Mucosa of rectum (tissue), 2 donors: ENCODE results near the gene CTIF.

ENCODE experiments used
- H3K27ac ChIP-seq, 2 donors: one replicate each; pipeline ENCODE4 v1.7.0; 2013; ENCODE audit warnings: inconsistent platforms in 2 of 2, low read depth in 2 of 2, low read length in 2 of 2
- H3K27me3 ChIP-seq, 2 donors: one replicate each; pipeline ENCODE4 v1.7.0; 2013; ENCODE audit warnings: low read length in 2 of 2; ENCODE audit not compliant: control insufficient read depth in 2 of 2, insufficient read depth in 2 of 2
- H3K36me3 ChIP-seq, 2 donors: one replicate each; pipeline ENCODE4 v1.7.0; 2013; ENCODE audit warnings: low read length in 2 of 2; ENCODE audit not compliant: control insufficient read depth in 2 of 2, insufficient read depth in 2 of 2
- H3K4me1 ChIP-seq, 2 donors: one replicate each; pipeline ENCODE4 v1.7.0; 2013; ENCODE audit warnings: low read length in 2 of 2, mild to moderate bottlenecking in 1 of 2; ENCODE audit not compliant: control insufficient read depth in 2 of 2, insufficient read depth in 2 of 2
- H3K4me3 ChIP-seq, 2 donors: one replicate each; pipeline ENCODE4 v1.7.0; 2013; ENCODE audit warnings: low read length in 2 of 2
- H3K9ac ChIP-seq, 2 donors: one replicate each; pipeline ENCODE4 v1.7.0; 2013; ENCODE audit warnings: low read length in 2 of 2, low read depth in 1 of 2, mild to moderate bottlenecking in 1 of 2
- H3K9me3 ChIP-seq, 2 donors: one replicate each; pipeline ENCODE4 v1.7.0; 2013; ENCODE audit warnings: low read length in 2 of 2; ENCODE audit not compliant: control insufficient read depth in 2 of 2
- donor health status: healthy.
- donor health status: Normal muscosa, but diverticular disease.

CTIF gene

GRCh38 chr18:48892146-48892855 lies 353.5 kb downstream of the CTIF start:
- Histone ChIP-seq H3K36me3 (no peaks in the 10 kb centered on the region), H3K27me3 (no peaks in the 10 kb centered on the region), H3K27ac (no peak overlapping the region), H3K9me3 (no peaks in the 10 kb centered on the region), H3K4me3 (no peak overlapping the region), H3K9ac (no peak overlapping the region), H3K4me1 (peaks cover 3 to 9% of the 10 kb centered on the region in 2 donors)

GRCh38 chr18:48893061-48893607 lies 354.3 kb downstream of the CTIF start:
- Histone ChIP-seq H3K9ac (peak overlapping the region in 1 of 2 donors; percentile 50), H3K27ac (peak overlapping the region in 1 of 2 donors; percentile 44), H3K9me3 (no peaks in the 10 kb centered on the region), H3K4me3 (no peak overlapping the region), H3K4me1 (peaks cover 3 to 9% of the 10 kb centered on the region in 2 donors), H3K36me3 (no peaks in the 10 kb centered on the region), H3K27me3 (no peaks in the 10 kb centered on the region)

- Histone ChIP-seq H3K9ac (peak overlapping the region in 1 of 2 donors; percentile 50), H3K36me3 (no peaks in the 10 kb centered on the region)
Observed at GRCh38 chr18:48893608-48894600, 355.1 kb downstream of the CTIF start.

GRCh38 chr18:48894799-48895346 lies 356.0 kb downstream of the CTIF start:
- Histone ChIP-seq H3K27ac (no peak overlapping the region), H3K36me3 (no peaks in the 10 kb centered on the region), H3K4me1 (peaks cover 3 to 9% of the 10 kb centered on the region in 2 donors), H3K4me3 (no peak overlapping the region), H3K27me3 (no peaks in the 10 kb centered on the region), H3K9ac (no peak overlapping the region), H3K9me3 (no peaks in the 10 kb centered on the region)

More at GRCh38 chr18:48893608-48894600, 355.1 kb downstream of the CTIF start:
- H3K9me3 ChIP-seq = no peaks in the 10 kb centered on the region
- H3K27me3 ChIP-seq = no peaks in the 10 kb centered on the region
- H3K4me1 ChIP-seq = peaks cover 3 to 9% of the 10 kb centered on the region in 2 donors
- H3K4me3 ChIP-seq = no peak overlapping the region
- peak overlapping the region in 1 of 2 donors; percentile 44 for H3K27ac ChIP-seq

GRCh38 chr18:48896326-48896874 lies 357.6 kb downstream of the CTIF start:
- H3K9ac ChIP-seq = no peak overlapping the region
- H3K36me3 ChIP-seq = no peaks in the 10 kb centered on the region
- H3K4me3 ChIP-seq = no peak overlapping the region
- H3K9me3 ChIP-seq = no peaks in the 10 kb centered on the region
- no peaks in the 10 kb centered on the region for H3K27me3 ChIP-seq
- H3K27ac ChIP-seq = peak overlapping the region in 1 of 2 donors; percentile 38
- H3K4me1 ChIP-seq = peaks cover 3 to 9% of the 10 kb centered on the region in 2 donors

GRCh38 chr18:48896875-48897511 lies 358.2 kb downstream of the CTIF start:
- H3K4me1 ChIP-seq = peaks cover 8 to 10% of the 10 kb centered on the region in 2 donors
- no peak overlapping the region for H3K4me3 ChIP-seq
- H3K9me3 ChIP-seq = no peaks in the 10 kb centered on the region
- H3K27ac ChIP-seq = peak overlapping the region in 1 of 2 donors; percentile 38
- H3K27me3 ChIP-seq = no peaks in the 10 kb centered on the region
- no peak overlapping the region for H3K9ac ChIP-seq
- no peaks in the 10 kb centered on the region for H3K36me3 ChIP-seq

- Histone ChIP-seq H3K27me3 (no peaks in the 10 kb centered on the region), H3K27ac (peak overlapping the region in 1 of 2 donors; percentile 23), H3K36me3 (no peaks in the 10 kb centered on the region), H3K4me1 (peaks cover 9 to 14% of the 10 kb centered on the region in 2 donors), H3K4me3 (no peak overlapping the region), H3K9me3 (no peaks in the 10 kb centered on the region), H3K9ac (no peak overlapping the region)
Observed at GRCh38 chr18:48897531-48897930, 358.7 kb downstream of the CTIF start.

GRCh38 chr18:48898521-48898920 lies 359.7 kb downstream of the CTIF start:
- Histone ChIP-seq H3K9me3 (no peaks in the 10 kb centered on the region), H3K9ac (no peak overlapping the region), H3K27me3 (no peaks in the 10 kb centered on the region), H3K4me3 (no peak overlapping the region), H3K4me1 (peaks cover 10 to 11% of the 10 kb centered on the region in 2 donors), H3K27ac (no peak overlapping the region), H3K36me3 (no peaks in the 10 kb centered on the region)

GRCh38 chr18:48899558-48900174 lies 360.8 kb downstream of the CTIF start:
- Histone ChIP-seq H3K4me3 (no peak overlapping the region), H3K27me3 (no peaks in the 10 kb centered on the region), H3K27ac (no peak overlapping the region), H3K36me3 (no peaks in the 10 kb centered on the region), H3K9ac (no peak overlapping the region), H3K9me3 (no peaks in the 10 kb centered on the region), H3K4me1 (peaks cover 6 to 11% of the 10 kb centered on the region in 2 donors)
